ENCODE results near the gene ACOT7. TPM values are rescaled to one million over a fixed set of nuclear protein-coding genes. Genes with fewer than 3 reads are reported as not detected.

ACOT7 gene
- total and polyA plus RNA-seq, 2 of the 13 experiments (the other 11 are each of a cell fraction or from before 2014, with no cell fraction given): 33.0 to 55.8 TPM

GRCh38 chr1:6314503-6314902 lies 79.1 kb downstream of the ACOT7 start:
- POLR2A ChIA-PET: no interaction called here
- WGBS (ENCODE audit: low lambda C conversion rate): 98% methylated on average over 11 of the region's 12 CpGs
- Histone ChIP-seq H3K27ac (ENCODE audit: extremely low read length, insufficient read depth, low read length) (no peak overlapping the region), H3K79me2 (ENCODE audit: insufficient read depth, low read length) (no peaks in the 10 kb centered on the region), H3K36me3 (replicated peaks in 1 of 2; ENCODE audit: control insufficient read depth in 1 of 2, insufficient read depth in 2 of 2, low read length in 2 of 2) (peaks cover 13 to 28% of the 10 kb centered on the region in 2 experiments; a peak in 3 of 5 replicates), H3K4me3 (replicated peaks in 1 of 3; ENCODE audit: insufficient read depth in 1 of 3, low read depth in 2 of 3, low read length in 3 of 3) (no peak overlapping the region), H2AFZ (ENCODE audit: low read length) (no peak overlapping the region), H3K9ac (ENCODE audit: insufficient read depth, low read depth, low read length) (no peak overlapping the region), H3K9me3 (ENCODE audit: low read length) (no peaks in the 10 kb centered on the region), H3K4me2 (ENCODE audit: low read depth, low read length) (no peak overlapping the region), H3K4me1 (ENCODE audit: insufficient read depth, low read length) (no peaks in the 10 kb centered on the region), H4K20me1 (ENCODE audit: insufficient read depth, low read length) (no peaks in the 10 kb centered on the region), H3K27me3 (ENCODE audit: control insufficient read depth in 1 of 2, insufficient read depth in 2 of 2, low read length in 2 of 2) (no peaks in the 10 kb centered on the region)
- TF ChIP-seq HNF4G (IDR thresholded peaks at IDR 0.05; ENCODE audit: borderline replicate concordance, low read depth, low read length) (no peak), HNF4G (CRISPR knock-in tag; IDR thresholded peaks at IDR 0.05; ENCODE audit: borderline replicate concordance, low read depth) (no peak), ZNF510 (CRISPR knock-in tag; IDR thresholded peaks at IDR 0.05; ENCODE audit: low read depth) (no peak), ZNF335 (CRISPR knock-in tag; IDR thresholded peaks at IDR 0.05) (no peak), MED1 (CRISPR knock-in tag; IDR thresholded peaks at IDR 0.05) (no peak), PRDM4 (CRISPR knock-in tag; IDR thresholded peaks at IDR 0.05; ENCODE audit: borderline replicate concordance) (no peak), ZMYM3 (CRISPR knock-in tag; IDR thresholded peaks at IDR 0.05) (no peak), PHB2 (IDR thresholded peaks at IDR 0.05; ENCODE audit: partially characterized antibody) (no peak), ZNF772 (CRISPR knock-in tag; IDR thresholded peaks at IDR 0.05) (no peak), SOX6 (IDR thresholded peaks at IDR 0.05) (no peak), SOX6 (CRISPR knock-in tag; IDR thresholded peaks at IDR 0.05) (no peak), ZNF530 (CRISPR knock-in tag; IDR thresholded peaks at IDR 0.05; ENCODE audit: low read depth) (no peak), SNRNP70 (IDR thresholded peaks at IDR 0.05; ENCODE audit: low read depth, low read length) (no peak), RARA (CRISPR knock-in tag; IDR thresholded peaks at IDR 0.05) (no peak)
- DNase-seq (ENCODE audit: low spot score): no peak
- no peak for FAIRE-seq
- intact Hi-C loops (cut with micrococcal nuclease; ENCODE audit: unreplicated experiment) (no loop called here), in situ Hi-C loops (cut with HindIII; ENCODE audit: extremely low pct_ligation_motif_present, low pct_unique_long_range_greater_than_20kb) (no loop called here)
- CTCF ChIA-PET (ENCODE audit: low intra/inter-chr PET ratio, low total read pairs): no interaction called here
- ATAC-seq: no peak
- BruUV-seq (replicated peaks): no TSS peak

Data from HepG2 (cell line).